Colonic mucosa (tissue), 4 donors: ENCODE results near the gene PPDPF. TPM values are rescaled to one million over a fixed set of nuclear protein-coding genes. Genes with fewer than 3 reads are reported as not detected.

Experiments used
- DNase-seq: peaks from one replicate; pipeline ENCODE4 v3.0.0-alpha.2; 2020
- H3K27ac ChIP-seq: fragments of 200-600 bp; one replicate; pipeline ENCODE4 v1.8.0; 2021
- H3K27me3 ChIP-seq: fragments of 200-600 bp; one replicate; pipeline ENCODE4 v1.8.0; 2021
- H3K36me3 ChIP-seq: fragments of 200-600 bp; one replicate; pipeline ENCODE4 v1.8.0; 2021
- H3K4me1 ChIP-seq: fragments of 200-600 bp; one replicate; pipeline ENCODE4 v1.8.0; 2021; ENCODE audit warnings: mild to moderate bottlenecking
- H3K4me3 ChIP-seq: fragments of 200-600 bp; one replicate; pipeline ENCODE4 v1.8.0; 2021
- H3K9ac ChIP-seq, 2 donors: one replicate each; pipeline ENCODE4 v1.7.0; 2013; ENCODE audit warnings: control low read depth in 2 of 2, low read depth in 2 of 2, low read length in 2 of 2
- H3K9me3 ChIP-seq: fragments of 200-600 bp; one replicate; pipeline ENCODE4 v1.8.0; 2021
- intact Hi-C: fragments of 100-400 bp; cut with DNase I; formaldehyde crosslinking; loops from one replicate; pipeline ENCODE4 v1.14.1; 2022
- total RNA-seq, 2 donors: library from RNA; stranded (reverse); fragmentation: NEBNext Ultra II Directional in 1 of 2; extraction: Animal tissue kit (Norgen Biotek cat#: 25700) in 1 of 2; gene quantifications; one replicate each; pipeline ENCODE4 v1.2.1, GENCODE V29; 2021
- TF ChIP-seq, protein P1 (sequence below): fragments of 200-600 bp; IDR thresholded peaks from one replicate; pipeline ENCODE4 v1.8.0; 2022; ENCODE audit warnings: antibody characterized with exemption, mild to moderate bottlenecking
- donor health status: healthy.
- donor health status: DM: no; HTN: no; CAD: no.
- donor health status: DM: no; HTN: no; CAD: no.

PPDPF gene
- total RNA-seq, 2 donors from 2014 or later = 561 to 634 TPM

DNA sequence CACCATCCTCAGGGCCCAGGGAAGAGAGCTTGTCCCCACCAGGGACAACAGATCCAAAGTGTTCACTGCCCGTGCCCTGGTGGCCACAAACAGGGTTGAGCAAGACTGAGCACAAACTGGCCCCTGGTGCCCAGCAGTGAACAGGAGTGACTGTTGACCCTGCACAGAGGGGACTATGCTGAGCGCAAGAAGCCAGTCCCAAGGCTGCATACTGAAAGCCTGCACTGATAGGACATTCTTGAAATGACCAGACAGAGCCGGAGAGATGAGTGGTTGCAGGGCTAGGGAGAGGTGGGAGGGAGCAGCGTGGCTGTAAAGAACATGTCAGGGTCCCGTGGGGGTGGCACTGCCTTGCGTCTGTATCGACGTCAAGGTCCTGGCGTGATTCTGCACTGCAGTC is 30.5 kb downstream of the PPDPF start:
- no peaks in the 10 kb centered on the region for H3K9me3 ChIP-seq
- no peak overlapping the region for H3K27ac ChIP-seq
- DNase-seq = no peak
- H3K9ac ChIP-seq = no peak overlapping the region
- intact Hi-C loops = no loop called here
- TF ChIP-seq, protein P1, sequence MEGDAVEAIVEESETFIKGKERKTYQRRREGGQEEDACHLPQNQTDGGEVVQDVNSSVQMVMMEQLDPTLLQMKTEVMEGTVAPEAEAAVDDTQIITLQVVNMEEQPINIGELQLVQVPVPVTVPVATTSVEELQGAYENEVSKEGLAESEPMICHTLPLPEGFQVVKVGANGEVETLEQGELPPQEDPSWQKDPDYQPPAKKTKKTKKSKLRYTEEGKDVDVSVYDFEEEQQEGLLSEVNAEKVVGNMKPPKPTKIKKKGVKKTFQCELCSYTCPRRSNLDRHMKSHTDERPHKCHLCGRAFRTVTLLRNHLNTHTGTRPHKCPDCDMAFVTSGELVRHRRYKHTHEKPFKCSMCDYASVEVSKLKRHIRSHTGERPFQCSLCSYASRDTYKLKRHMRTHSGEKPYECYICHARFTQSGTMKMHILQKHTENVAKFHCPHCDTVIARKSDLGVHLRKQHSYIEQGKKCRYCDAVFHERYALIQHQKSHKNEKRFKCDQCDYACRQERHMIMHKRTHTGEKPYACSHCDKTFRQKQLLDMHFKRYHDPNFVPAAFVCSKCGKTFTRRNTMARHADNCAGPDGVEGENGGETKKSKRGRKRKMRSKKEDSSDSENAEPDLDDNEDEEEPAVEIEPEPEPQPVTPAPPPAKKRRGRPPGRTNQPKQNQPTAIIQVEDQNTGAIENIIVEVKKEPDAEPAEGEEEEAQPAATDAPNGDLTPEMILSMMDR = no peak
- no peaks in the 10 kb centered on the region for H3K4me1 ChIP-seq
- H3K36me3 ChIP-seq = no peaks in the 10 kb centered on the region
- peaks cover 12% of the 10 kb centered on the region for H3K27me3 ChIP-seq
- H3K4me3 ChIP-seq = no peak overlapping the region

GRCh38 chr20:63552481-63553249 is 32.1 kb downstream of the PPDPF start:
- DNase-seq = no peak
- H3K27me3 ChIP-seq = peaks cover 5% of the 10 kb centered on the region
- H3K27ac ChIP-seq = no peak overlapping the region
- no peaks in the 10 kb centered on the region for H3K4me1 ChIP-seq
- no peaks in the 10 kb centered on the region for H3K9me3 ChIP-seq
- H3K4me3 ChIP-seq = no peak overlapping the region
- intact Hi-C loops = no loop called here
- peak overlapping the region in 1 of 2 donors; percentile 7 for H3K9ac ChIP-seq
- no peaks in the 10 kb centered on the region for H3K36me3 ChIP-seq
- TF ChIP-seq, protein P1 = no peak

DNA sequence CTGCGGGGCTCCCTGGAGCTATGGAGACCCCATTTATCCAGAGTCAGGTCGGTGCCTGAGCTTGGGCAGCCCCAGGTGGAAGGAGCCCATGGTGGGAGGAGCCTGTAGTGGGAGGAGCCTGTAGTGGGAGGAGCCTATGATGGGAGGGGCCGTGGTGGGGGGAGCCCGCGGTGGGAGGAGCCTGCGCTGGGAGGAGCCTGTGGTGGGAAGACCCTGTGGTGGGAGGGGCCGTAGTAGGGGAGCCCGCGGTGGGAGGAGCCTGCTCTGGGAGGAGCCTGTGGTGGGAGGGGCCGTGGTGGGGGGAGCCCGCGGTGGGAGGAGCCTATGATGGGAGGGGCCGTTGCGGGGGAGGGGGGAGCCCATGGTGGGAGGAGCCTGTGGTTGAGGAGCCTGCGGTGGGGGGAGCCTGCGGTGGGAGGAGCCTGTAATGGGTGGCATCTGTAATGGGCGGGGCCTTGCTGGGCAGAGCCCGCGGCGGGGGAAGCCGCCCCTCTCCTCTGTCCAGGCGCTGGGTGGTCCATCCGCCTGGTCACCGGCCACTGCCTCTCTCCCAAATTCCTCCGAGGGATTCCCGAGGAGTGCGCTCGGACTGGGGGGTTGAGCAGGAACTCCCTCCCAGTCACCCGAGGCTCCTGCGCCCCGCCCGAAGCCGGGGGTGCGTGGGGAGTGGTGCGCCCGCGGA is 32.8 kb downstream of the PPDPF start:
- TF ChIP-seq, protein P1 = no peak
- Histone ChIP-seq H3K9me3 (no peaks in the 10 kb centered on the region), H3K9ac (peak overlapping the region; percentile 12 to 16), H3K4me1 (no peaks in the 10 kb centered on the region), H3K27me3 (peaks cover 4% of the 10 kb centered on the region), H3K4me3 (peak overlapping the region; percentile 54), H3K36me3 (no peaks in the 10 kb centered on the region), H3K27ac (no peak overlapping the region)
- intact Hi-C loops = no loop called here
- peak; percentile 85 for DNase-seq

DNA sequence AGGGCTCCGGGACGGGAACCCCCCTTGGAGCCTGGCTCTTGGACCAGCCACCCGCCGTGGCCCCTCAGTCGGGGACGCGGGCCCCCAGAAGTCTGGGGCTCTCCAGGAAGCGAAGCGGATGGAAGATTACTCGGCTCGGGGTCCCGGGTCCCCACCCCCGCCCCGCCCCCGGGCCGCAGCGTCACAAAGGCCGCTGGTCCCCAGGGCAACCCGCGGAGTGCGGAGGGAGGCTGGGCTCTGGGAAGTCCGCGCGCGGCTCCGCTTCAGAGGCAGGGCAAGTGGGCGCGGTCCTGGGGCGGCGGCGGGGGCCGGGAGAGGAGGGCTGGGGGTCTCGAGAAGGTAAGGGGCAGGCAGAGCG is 33.3 kb downstream of the PPDPF start, which contains the start of gene FNDC11:
FNDC11 (plus strand) TSS at position 227 of the 358 bp plus-strand sequence. CDS start 1,505 bp downstream, outside the sequence.
- no peak within 1 kb of the TSS for H3K27ac ChIP-seq
- TF ChIP-seq, protein P1 = no peak
- no peak for DNase-seq
- H3K36me3 ChIP-seq = no peaks in the 10 kb centered on the region
- peaks cover under 1% of the 10 kb centered on the region for H3K27me3 ChIP-seq
- H3K4me3 ChIP-seq = peak within 1 kb of the TSS; percentile 54
- no peaks in the 10 kb centered on the region for H3K9me3 ChIP-seq
- H3K9ac ChIP-seq = peak within 1 kb of the TSS; percentile 12 to 16
- intact Hi-C loops = no loop called here
- no peaks in the 10 kb centered on the region for H3K4me1 ChIP-seq

- no peaks in the 10 kb centered on the region for H3K4me1 ChIP-seq
- DNase-seq = no peak
- intact Hi-C loops = no loop called here
- no peaks in the 10 kb centered on the region for H3K9me3 ChIP-seq
- H3K27me3 ChIP-seq = no peaks in the 10 kb centered on the region
- no peak overlapping the region for H3K9ac ChIP-seq
- H3K4me3 ChIP-seq = peak overlapping the region; percentile 54
- TF ChIP-seq, protein P1 = no peak
- H3K27ac ChIP-seq = no peak overlapping the region
- H3K36me3 ChIP-seq = no peaks in the 10 kb centered on the region
Measured at GRCh38 chr20:63554361-63555278, 34.1 kb downstream of the PPDPF start.
